Choroid plexus epithelial cell (primary cell): Measurements from ENCODE around the gene NFYC.

ENCODE experiments used
- DNase-seq: peaks from one replicate; pipeline ENCODE4 v3.0.0-alpha.2; 2010; ENCODE audit warnings: low read depth
- H3K4me3 ChIP-seq: 2 replicates; pipeline ENCODE4 v1.5.1; 2011; ENCODE audit warnings: low read depth, mild to moderate bottlenecking, control low read depth, low read length, moderate library complexity
- TF ChIP-seq, protein P1 (sequence below): conservative IDR thresholded peaks from 2 replicates; pipeline ENCODE4 v1.5.1; 2011; ENCODE audit warnings: low read depth, mild to moderate bottlenecking, control low read depth, inconsistent platforms, low read length, moderate library complexity

Gene NFYC

DNA sequence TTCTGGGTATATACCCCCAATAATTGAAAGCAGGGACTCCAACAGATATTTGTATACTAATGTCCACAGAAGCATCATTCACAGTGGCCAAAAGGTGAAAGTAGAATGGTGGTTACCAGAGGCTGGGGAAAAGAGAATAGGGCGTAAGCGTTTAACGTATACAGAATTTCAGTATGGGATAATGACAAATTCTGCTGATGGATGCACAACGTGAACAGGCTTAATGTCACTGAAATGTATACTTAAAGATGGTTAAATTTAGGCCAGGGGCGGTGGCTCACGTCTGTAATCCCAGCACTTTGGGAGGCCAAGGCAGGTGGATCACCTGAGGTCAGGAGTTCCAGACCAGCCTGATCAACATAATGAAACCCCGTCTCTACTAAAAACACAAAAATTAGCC is 4.4 kb upstream of the NFYC start:
- TF ChIP-seq, protein P1, sequence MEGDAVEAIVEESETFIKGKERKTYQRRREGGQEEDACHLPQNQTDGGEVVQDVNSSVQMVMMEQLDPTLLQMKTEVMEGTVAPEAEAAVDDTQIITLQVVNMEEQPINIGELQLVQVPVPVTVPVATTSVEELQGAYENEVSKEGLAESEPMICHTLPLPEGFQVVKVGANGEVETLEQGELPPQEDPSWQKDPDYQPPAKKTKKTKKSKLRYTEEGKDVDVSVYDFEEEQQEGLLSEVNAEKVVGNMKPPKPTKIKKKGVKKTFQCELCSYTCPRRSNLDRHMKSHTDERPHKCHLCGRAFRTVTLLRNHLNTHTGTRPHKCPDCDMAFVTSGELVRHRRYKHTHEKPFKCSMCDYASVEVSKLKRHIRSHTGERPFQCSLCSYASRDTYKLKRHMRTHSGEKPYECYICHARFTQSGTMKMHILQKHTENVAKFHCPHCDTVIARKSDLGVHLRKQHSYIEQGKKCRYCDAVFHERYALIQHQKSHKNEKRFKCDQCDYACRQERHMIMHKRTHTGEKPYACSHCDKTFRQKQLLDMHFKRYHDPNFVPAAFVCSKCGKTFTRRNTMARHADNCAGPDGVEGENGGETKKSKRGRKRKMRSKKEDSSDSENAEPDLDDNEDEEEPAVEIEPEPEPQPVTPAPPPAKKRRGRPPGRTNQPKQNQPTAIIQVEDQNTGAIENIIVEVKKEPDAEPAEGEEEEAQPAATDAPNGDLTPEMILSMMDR = no peak
- no peak overlapping the region for H3K4me3 ChIP-seq
- DNase-seq = no peak

- no peak for DNase-seq
- H3K4me3 ChIP-seq = no peak overlapping the region
- TF ChIP-seq, protein P1 = no peak
Observed at GRCh38 chr1:40687661-40688060, 3.8 kb upstream of the NFYC start.

GRCh38 chr1:40689737-40690136 is 1.8 kb upstream of the NFYC start:
- no peak overlapping the region for H3K4me3 ChIP-seq
- DNase-seq = no peak
- TF ChIP-seq, protein P1 = no peak

- peak overlapping the region; percentile 93 for H3K4me3 ChIP-seq
- TF ChIP-seq, protein P1 = no peak
- no peak for DNase-seq
Observed at GRCh38 chr1:40690771-40691537, 550 bp upstream of the NFYC start.

- DNase-seq = peak; percentile 44
- peak overlapping the region; percentile 93 for H3K4me3 ChIP-seq
- TF ChIP-seq, protein P1 = no peak
Observed at GRCh38 chr1:40692429-40692895, 958 bp downstream of the NFYC start.

DNA sequence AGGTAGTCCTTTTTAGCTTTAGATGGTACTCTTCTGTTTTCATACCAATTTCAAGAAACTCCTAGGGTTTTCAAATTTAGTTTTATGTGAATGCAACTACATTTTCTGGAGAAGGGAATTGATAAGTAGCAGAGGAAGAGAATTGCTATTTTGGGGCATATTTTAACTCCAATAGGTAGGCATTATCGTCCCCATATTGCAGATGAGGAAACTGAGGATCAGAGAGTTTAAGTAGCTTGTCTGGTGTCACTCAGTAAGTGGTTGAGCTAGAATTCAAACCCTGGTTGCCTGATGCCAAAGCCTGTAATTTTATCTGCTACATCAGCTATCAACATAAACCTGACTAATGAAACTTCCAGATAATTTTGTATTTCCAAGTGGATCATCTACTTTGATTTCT is 1.9 kb downstream of the NFYC start:
- no peak overlapping the region for H3K4me3 ChIP-seq
- DNase-seq = no peak

More for the DNA sequence above, 1.9 kb downstream of the NFYC start:
- TF ChIP-seq, protein P1 = no peak
